Stimulated activated CD8-positive, alpha-beta memory T cell treated with anti-CD3 and anti-CD28 coated beads, Interleukin-7, amount 100 ng/mL, for 48 hours (primary cell): ENCODE results near the gene AGPAT2.

ENCODE experiments used
- DNase-seq, 2 donors: peaks; one replicate each; pipeline ENCODE4 v3.0.0-alpha.2; 2020; ENCODE audit warnings: low read depth in 1 of 2; ENCODE audit errors: extremely low read depth in 1 of 2

AGPAT2 gene

GRCh38 chr9:136665111-136665703 lies 22.1 kb downstream of the AGPAT2 start:
- no peak for DNase-seq

- no peak for DNase-seq
Measured at GRCh38 chr9:136664000-136664915, 23.0 kb downstream of the AGPAT2 start.

GRCh38 chr9:136662656-136663581 lies 24.3 kb downstream of the AGPAT2 start, which contains the start of gene EGFL7:
EGFL7 (plus strand) TSS chr9:136662916; CDS start chr9:136668283, 5,367 bp downstream.
- DNase-seq, result no peak

GRCh38 chr9:136662326-136662655 lies 25.0 kb downstream of the AGPAT2 start:
- no peak for DNase-seq

- no peak for DNase-seq
Measured at GRCh38 chr9:136661641-136662325, 25.5 kb downstream of the AGPAT2 start.

GRCh38 chr9:136660971-136661550 lies 26.2 kb downstream of the AGPAT2 start:
- no peak for DNase-seq

- DNase-seq, result no peak
Measured at GRCh38 chr9:136659861-136660784, 27.1 kb downstream of the AGPAT2 start.

- no peak for DNase-seq
Measured at GRCh38 chr9:136658849-136659535, 28.3 kb downstream of the AGPAT2 start.

- no peak for DNase-seq
Measured at GRCh38 chr9:136657974-136658848, 29.0 kb downstream of the AGPAT2 start.

GRCh38 chr9:136656795-136657611 lies 30.3 kb downstream of the AGPAT2 start:
- DNase-seq, result no peak

- DNase-seq, result no peak
Measured at GRCh38 chr9:136656183-136656738, 31.0 kb downstream of the AGPAT2 start.

GRCh38 chr9:136655536-136656182 lies 31.6 kb downstream of the AGPAT2 start:
- no peak for DNase-seq

- DNase-seq, result no peak
Measured at GRCh38 chr9:136654820-136655535, 32.3 kb downstream of the AGPAT2 start.

GRCh38 chr9:136653323-136654079 lies 33.8 kb downstream of the AGPAT2 start:
- no peak for DNase-seq

- DNase-seq, result no peak
Measured at GRCh38 chr9:136651860-136652259, 35.4 kb downstream of the AGPAT2 start.
